ENCODE results near the gene DCAF12L1.

Gene DCAF12L1

GRCh38 chrX:126552313-126553022 is at the start of gene DCAF12L1:
TSS of gene DCAF12L1 (minus strand) at chrX:126552814. CDS start at chrX:126552608, 206 bp downstream.
- in situ Hi-C loops (cut with HindIII; ENCODE audit: low sequenced_read_pairs) = no loop called here

- in situ Hi-C loops (cut with HindIII; ENCODE audit: low sequenced_read_pairs) = no loop called here
These were observed 28.3 kb upstream of the DCAF12L1 start for GRCh38 chrX:126580877-126581276.

DNA sequence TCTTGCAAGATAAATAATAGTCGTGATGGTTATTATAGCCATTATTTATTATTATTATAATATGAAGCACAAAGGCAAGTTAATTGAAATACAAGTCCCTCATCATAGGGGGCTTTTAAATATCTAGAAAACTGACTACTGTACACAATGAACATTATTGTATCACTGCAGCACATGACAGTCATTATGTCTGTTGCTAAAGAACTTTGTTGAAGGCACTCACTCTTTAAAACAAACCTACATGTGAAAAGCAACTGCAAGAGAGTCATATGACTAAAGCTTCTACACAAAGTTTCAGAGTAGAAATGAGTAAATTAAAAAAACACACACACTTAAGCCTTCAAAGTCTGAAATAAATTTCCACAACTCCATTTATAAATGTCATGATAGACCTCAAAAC is 23.3 kb upstream of the DCAF12L1 start:
- in situ Hi-C loops (cut with HindIII; ENCODE audit: low sequenced_read_pairs) = no loop called here

GRCh38 chrX:126557151-126557550 is 4.5 kb upstream of the DCAF12L1 start:
- in situ Hi-C loops (cut with HindIII; ENCODE audit: low sequenced_read_pairs) = no loop called here

DNA sequence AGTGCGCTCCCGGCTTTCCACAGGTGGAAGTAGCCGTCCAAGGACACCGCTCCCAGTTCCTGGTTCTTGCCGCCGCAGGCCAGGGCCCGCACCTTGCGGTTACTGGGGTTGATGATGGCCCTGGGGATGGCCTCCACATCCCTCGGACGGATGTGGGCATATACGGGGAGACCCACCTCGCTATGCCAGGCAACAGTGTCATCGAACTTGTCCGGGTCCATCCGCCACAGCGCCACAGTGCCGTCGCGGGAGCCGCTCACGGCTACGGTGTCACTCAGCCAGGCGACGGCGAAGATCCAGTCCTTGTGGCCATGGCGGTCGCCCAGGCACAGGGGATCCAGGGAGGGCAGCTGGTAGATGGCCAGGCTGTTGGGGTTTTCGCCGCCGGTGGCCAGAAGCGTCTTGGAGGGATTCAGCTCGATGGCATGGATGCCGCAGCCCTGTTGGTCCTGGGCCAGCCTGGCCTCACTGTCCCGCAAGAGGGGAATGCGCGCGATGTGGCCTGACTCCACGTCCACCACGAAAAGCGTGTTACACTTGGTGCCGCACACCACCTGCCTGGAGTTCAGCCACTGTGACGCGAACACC is 795 bp downstream of the DCAF12L1 start:
- in situ Hi-C loops (cut with HindIII; ENCODE audit: low sequenced_read_pairs) = no loop called here

DNA sequence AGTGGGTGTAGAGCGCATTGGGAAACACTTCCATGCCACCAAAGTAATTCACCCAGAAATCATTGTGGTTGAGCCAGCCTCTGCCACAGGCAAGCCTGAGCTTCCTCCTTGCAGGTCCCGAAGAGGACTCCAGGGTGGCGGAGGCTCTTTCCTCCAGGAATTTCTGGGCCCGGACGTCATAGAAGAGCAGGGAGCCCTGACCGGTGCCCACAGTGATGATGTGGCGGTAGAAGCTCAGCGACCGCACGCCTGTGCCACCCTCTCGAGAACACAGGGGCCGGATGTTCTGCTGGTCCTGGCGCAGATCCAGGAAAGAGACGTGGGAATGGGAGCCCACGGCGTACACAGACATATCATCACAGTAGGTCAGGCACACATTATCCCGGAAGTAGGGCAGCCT is 1.3 kb downstream of the DCAF12L1 start:
- in situ Hi-C loops (cut with HindIII; ENCODE audit: low sequenced_read_pairs) = no loop called here

GRCh38 chrX:126550816-126551215 is 1.8 kb downstream of the DCAF12L1 start:
- in situ Hi-C loops (cut with HindIII; ENCODE audit: low sequenced_read_pairs) = no loop called here

- in situ Hi-C loops (cut with HindIII; ENCODE audit: low sequenced_read_pairs) = no loop called here
These were observed 42.7 kb downstream of the DCAF12L1 start for GRCh38 chrX:126509923-126510322.
